HCT116 (cell line): ENCODE data around the gene KCNK5. TPM values are rescaled to one million over a fixed set of nuclear protein-coding genes. Genes with fewer than 3 reads are reported as not detected.

Experiments
- ATAC-seq: fragments of 200-7000 bp; cut with Tn5 transposase; 2 replicates; pipeline ENCODE4 v1.9.1; 2020; ENCODE audit warnings: mild to moderate bottlenecking, moderate library complexity
- BruUV-seq: library from RNA; stranded (reverse); fragments of 400-500 nt; replicated peaks from 2 replicates; lab custom pipeline; 2021; lab: Mats Ljungman, UMichigan
- CTCF ChIA-PET: fragments of 300-600 bp; sonication (Branson Sonifier 250); formaldehyde crosslinking; loops from one replicate; lab custom pipeline; 2021; ENCODE audit warnings: antibody characterized with exemption; lab: Charles Lee
- POLR2A ChIA-PET: fragments of 300-600, 350-600 bp; sonication (Branson Sonifier 250); formaldehyde crosslinking; loops from one replicate; lab custom pipeline; 2021; ENCODE audit warnings: antibody characterized with exemption; lab: Charles Lee
- RAD21 ChIA-PET, 2 experiments: fragments of 300-600 bp; sonication (Branson Sonifier 250); formaldehyde crosslinking; loops; one replicate each; lab custom pipeline; 2023; ENCODE audit warnings: low total read pairs in 2 of 2; ENCODE audit not compliant: uncharacterized antibody in 2 of 2, unreplicated experiment in 2 of 2, low non-redundant PET in 1 of 2; lab: Charles Lee
- DNase-seq: peaks from one replicate; pipeline ENCODE4 v3.0.0-alpha.2; 2010; ENCODE audit warnings: low read depth, low spot score
- H2AFZ ChIP-seq: fragments of 200-600 bp; shearing (Covaris generic), sonication (generic); 2 replicates; pipeline ENCODE4 v1.6.1; 2017; ENCODE audit warnings: low read depth, mixed run types, mixed read lengths, antibody characterized with exemption, low read length; ENCODE audit not compliant: poor library complexity, severe bottlenecking
- H3K27ac ChIP-seq: 2 replicates; pipeline ENCODE4 v1.5.1; 2012; ENCODE audit warnings: low read depth, low read length
- H3K27me3 ChIP-seq: fragments of 200-600 bp; sonication (generic); 2 replicates; pipeline ENCODE4 v1.6.1; 2016; ENCODE audit warnings: mixed run types, low read length, mixed read lengths; ENCODE audit not compliant: insufficient read depth
- H3K36me3 ChIP-seq, 2 experiments: fragments of 200-500 bp in 1 of 2; fragments of 200-600 bp in 1 of 2; sonication (Bioruptor generic) in 1 of 2; sonication (generic) in 1 of 2; 2 replicates each; pipeline versions ENCODE4 v1.5.1 to v1.6.1; 2014 to 2016; ENCODE audit warnings: low read length in 2 of 2, inconsistent platforms in 1 of 2, mixed read lengths in 1 of 2, mixed run types in 1 of 2; ENCODE audit not compliant: insufficient read depth in 2 of 2, control insufficient read depth in 1 of 2
- H3K4me1 ChIP-seq, 2 experiments: fragments of 200-600 bp in 1 of 2; sonication (generic) in 1 of 2; 2 replicates each; pipeline versions ENCODE4 v1.5.1 to v1.6.1; 2012 to 2017; ENCODE audit warnings: low read length in 2 of 2, inconsistent platforms in 1 of 2, mild to moderate bottlenecking in 1 of 2, mixed read lengths in 1 of 2, mixed run types in 1 of 2, moderate library complexity in 1 of 2; ENCODE audit not compliant: insufficient read depth in 2 of 2, control insufficient read depth in 1 of 2
- H3K4me2 ChIP-seq: fragments of 200-600 bp; sonication (generic); 2 replicates; pipeline ENCODE4 v1.6.1; 2017; ENCODE audit warnings: mixed run types, low read length, mixed read lengths
- H3K4me3 ChIP-seq, 2 experiments: fragments of 200-600 bp in 1 of 2; sonication (generic) in 1 of 2; replicated peaks in 1 of 2; 2 replicates each; pipeline ENCODE4 v1.5.1; 2011 to 2016; ENCODE audit warnings: low read length in 2 of 2, control low read depth in 1 of 2, low read depth in 1 of 2, mild to moderate bottlenecking in 1 of 2, mixed read lengths in 1 of 2, mixed run types in 1 of 2
- H3K79me2 ChIP-seq: fragments of 200-600 bp; sonication (generic); 2 replicates; pipeline ENCODE4 v1.6.1; 2017; ENCODE audit warnings: mild to moderate bottlenecking, mixed run types, low read length, moderate library complexity, mixed read lengths; ENCODE audit not compliant: insufficient read depth
- H3K9ac ChIP-seq: fragments of 200-600 bp; sonication (generic); 2 replicates; pipeline ENCODE4 v1.6.1; 2016; ENCODE audit warnings: low read length, mixed read lengths
- H3K9me2 ChIP-seq: fragments of 200-600 bp; sonication (generic), shearing (Covaris generic); 2 replicates; pipeline ENCODE4 v1.6.1; 2017; ENCODE audit warnings: mixed run types, mild to moderate bottlenecking, moderate library complexity; ENCODE audit not compliant: insufficient read depth
- H3K9me3 ChIP-seq, 2 experiments: fragments of 200-500 bp in 1 of 2; fragments of 200-600 bp in 1 of 2; sonication (Bioruptor generic) in 1 of 2; sonication (generic) in 1 of 2; 2 replicates each; pipeline ENCODE4 v1.6.1; 2014 to 2017; ENCODE audit warnings: low read length in 2 of 2, mixed read lengths in 2 of 2, inconsistent platforms in 1 of 2, low read depth in 1 of 2, mild to moderate bottlenecking in 1 of 2, mixed run types in 1 of 2, moderate library complexity in 1 of 2; ENCODE audit not compliant: control insufficient read depth in 1 of 2, insufficient read depth in 1 of 2
- H4K20me1 ChIP-seq: fragments of 200-600 bp; sonication (generic), shearing (Covaris generic); 2 replicates; pipeline ENCODE4 v1.6.1; 2017; ENCODE audit warnings: mixed run types, mild to moderate bottlenecking, moderate library complexity; ENCODE audit not compliant: insufficient read depth
- CBX3 ChIP-seq: IDR thresholded peaks from 2 replicates; pipeline ENCODE4 v1.6.1; 2012; ENCODE audit warnings: low read depth
- ELF1 ChIP-seq: IDR thresholded peaks from 2 replicates; pipeline ENCODE4 v1.6.1; 2012; ENCODE audit warnings: low read depth, borderline replicate concordance
- EZH2phosphoT487 ChIP-seq: fragments of 200-600 bp; IDR thresholded peaks from 2 replicates; pipeline ENCODE4 v1.6.1; 2018; ENCODE audit warnings: antibody characterized with exemption, borderline replicate concordance
- JUND ChIP-seq: IDR thresholded peaks from 2 replicates; pipeline ENCODE4 v1.6.1; 2012
- MAX ChIP-seq: IDR thresholded peaks from 2 replicates; pipeline ENCODE4 v1.6.1; 2012
- POLR2AphosphoS5 ChIP-seq: IDR thresholded peaks from 2 replicates; pipeline ENCODE4 v1.6.1; 2011; ENCODE audit warnings: mild to moderate bottlenecking, low read depth, low read length, moderate library complexity
- RAD21 ChIP-seq: IDR thresholded peaks from 2 replicates; pipeline ENCODE4 v1.6.1; 2012; ENCODE audit warnings: low read depth, mild to moderate bottlenecking
- REST ChIP-seq: IDR thresholded peaks from 2 replicates; pipeline ENCODE4 v1.6.1; 2012; ENCODE audit warnings: low read depth
- YY1 ChIP-seq: IDR thresholded peaks from 2 replicates; pipeline ENCODE4 v1.6.1; 2011; ENCODE audit warnings: low read length, low read depth, moderate library complexity, mild to moderate bottlenecking; ENCODE audit not compliant: insufficient replicate concordance; ENCODE audit errors: extremely low read depth
- ZFX ChIP-seq: fragments of 450-650 bp; IDR thresholded peaks from 2 replicates; pipeline ENCODE4 v1.6.1; 2017
- intact Hi-C: fragments of 100-400 bp; cut with micrococcal nuclease; formaldehyde crosslinking; loops from 2 replicates; pipeline ENCODE4 v1.10.0; 2022
- total RNA-seq: library from RNA; stranded (reverse); gene quantifications from one replicate; pipeline ENCODE4 v1.2.1, GENCODE V29; 2021; ENCODE audit not compliant: unreplicated experiment

Gene KCNK5
- total RNA-seq, 1 experiment from 2014 or later = 9.5 TPM

GRCh38 chr6:39197521-39197920 lies 31.8 kb downstream of the KCNK5 start:
- peaks cover 16 to 17% of the 10 kb centered on the region in 2 experiments for H3K4me1 ChIP-seq
- no peak overlapping the region for H3K9ac ChIP-seq
- H3K36me3 ChIP-seq = peaks cover 2 to 9% of the 10 kb centered on the region in 2 experiments; a peak in 2 of 4 replicates
- no peak overlapping the region for H3K4me2 ChIP-seq
- no peak overlapping the region for H3K4me3 ChIP-seq
- no peaks in the 10 kb centered on the region for H3K9me2 ChIP-seq
- H3K9me3 ChIP-seq = no peaks in the 10 kb centered on the region
- CTCF ChIA-PET = interaction anchor here (1.3 to 2.0 kb wide), 2 partner anchors 28 to 106 kb away, joined by 3 to 6 read pairs; no protein-coding TSS in a partner anchor
- no peak for ATAC-seq
- H2AFZ ChIP-seq = no peak overlapping the region
- no peak for DNase-seq
- H3K27ac ChIP-seq = no peak overlapping the region
- no TSS peak for BruUV-seq
- RAD21 ChIA-PET = no interaction called here
- TF ChIP-seq EZH2phosphoT487 (no peak), ZFX (no peak), ELF1 (no peak), MAX (no peak), POLR2AphosphoS5 (no peak), YY1 (no peak), RAD21 (no peak), CBX3 (no peak)
- TF ChIP-seq, all 23 proteins: peak for 0
- intact Hi-C loops = no loop called here
- POLR2A ChIA-PET = no interaction called here
- no peaks in the 10 kb centered on the region for H3K27me3 ChIP-seq
- no peaks in the 10 kb centered on the region for H4K20me1 ChIP-seq
- peaks cover 44% of the 10 kb centered on the region for H3K79me2 ChIP-seq

- CTCF ChIA-PET = interaction anchor here (2.0 kb wide), 1 partner anchor 106 kb away, joined by 6 read pairs; no protein-coding TSS in a partner anchor
- no peaks in the 10 kb centered on the region for H4K20me1 ChIP-seq
- H3K27me3 ChIP-seq = no peaks in the 10 kb centered on the region
- no peak overlapping the region for H3K4me3 ChIP-seq
- TF ChIP-seq JUND (peak; percentile 17; the same call in 1 of the 2 replicates), REST (no peak)
- TF ChIP-seq, all 23 proteins: peak for 1
- no peak overlapping the region for H3K9ac ChIP-seq
- no TSS peak for BruUV-seq
- ChIA-PET RAD21 (interaction anchor here in 1 of 2 experiments (0.7 kb wide), 1 partner anchor 878 kb away, joined by 3 read pairs; no protein-coding TSS in a partner anchor), POLR2A (no interaction called here)
- intact Hi-C loops = no loop called here
- ATAC-seq (peak; percentile 49; the same call in 1 of the 2 replicates), DNase-seq (no peak)
- H3K79me2 ChIP-seq = peaks cover 36% of the 10 kb centered on the region
- H3K4me1 ChIP-seq = peaks cover 16 to 17% of the 10 kb centered on the region in 2 experiments
- peak overlapping the region; percentile 21 for H3K4me2 ChIP-seq
- no peak overlapping the region for H3K27ac ChIP-seq
- H3K36me3 ChIP-seq = peaks cover 5 to 11% of the 10 kb centered on the region in 2 experiments; a peak in 3 of 4 replicates
- H3K9me3 ChIP-seq = no peaks in the 10 kb centered on the region
- no peak overlapping the region for H2AFZ ChIP-seq
- no peaks in the 10 kb centered on the region for H3K9me2 ChIP-seq
Measured at GRCh38 chr6:39196673-39197091, 32.6 kb downstream of the KCNK5 start.
